GM19025 (cell line): ENCODE data around the gene HPCA.

Experiments
- ATAC-seq: cut with Tn5 transposase; IDR thresholded peaks from one replicate; pipeline ENCODE4 v1.9.1; 2021; ENCODE audit warnings: mild to moderate bottlenecking, low read depth, moderate library complexity; ENCODE audit not compliant: unreplicated experiment

HPCA gene

DNA sequence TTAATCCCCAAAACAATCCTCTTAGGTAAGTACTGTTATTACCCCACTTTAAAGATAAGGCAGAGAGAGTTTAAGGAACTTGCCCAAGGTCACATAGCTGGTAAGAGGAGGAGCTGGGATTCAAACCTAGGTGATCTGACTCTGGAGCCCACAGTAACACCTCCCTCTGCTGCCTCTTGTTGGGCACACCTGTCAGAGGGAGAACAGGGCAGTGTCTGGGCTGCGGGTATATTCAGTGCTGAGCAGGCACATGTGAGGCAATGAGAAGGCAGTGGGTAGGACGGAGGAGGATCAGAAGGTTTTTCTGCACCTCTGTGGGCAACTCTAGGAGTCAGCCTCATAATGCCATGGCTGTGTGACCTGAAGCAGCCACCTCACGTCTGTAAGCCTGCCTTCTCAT lies 1.8 kb downstream of the HPCA start:
- no peak for ATAC-seq

DNA sequence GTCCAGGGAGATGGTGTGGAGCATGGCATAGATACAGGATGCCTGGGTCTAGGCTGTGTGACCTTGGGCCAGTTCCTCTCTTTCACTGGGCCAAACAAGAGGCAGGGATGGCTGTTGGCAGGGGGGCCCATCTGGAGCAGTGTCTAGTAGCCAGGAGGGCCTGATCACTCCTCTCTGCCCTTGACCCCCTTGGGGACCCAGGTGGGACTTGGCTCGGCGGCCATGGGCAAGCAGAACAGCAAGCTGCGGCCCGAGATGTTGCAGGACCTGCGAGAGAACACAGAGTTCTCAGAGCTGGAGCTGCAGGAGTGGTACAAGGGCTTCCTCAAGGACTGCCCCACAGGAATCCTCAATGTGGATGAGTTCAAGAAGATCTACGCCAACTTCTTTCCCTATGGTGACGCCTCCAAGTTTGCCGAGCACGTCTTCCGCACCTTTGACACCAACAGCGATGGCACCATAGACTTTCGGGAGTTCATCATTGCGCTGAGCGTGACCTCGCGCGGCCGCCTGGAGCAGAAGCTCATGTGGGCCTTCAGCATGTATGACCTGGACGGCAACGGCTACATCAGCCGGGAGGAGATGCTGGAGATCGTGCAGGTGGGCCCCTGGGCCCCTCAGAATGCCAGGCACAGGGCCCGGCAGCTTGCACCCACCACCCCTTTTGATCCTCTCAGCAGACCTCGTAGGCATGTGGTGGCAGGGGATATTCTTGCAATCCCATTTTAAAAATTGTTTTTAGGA lies 2.6 kb downstream of the HPCA start:
- no peak for ATAC-seq

DNA sequence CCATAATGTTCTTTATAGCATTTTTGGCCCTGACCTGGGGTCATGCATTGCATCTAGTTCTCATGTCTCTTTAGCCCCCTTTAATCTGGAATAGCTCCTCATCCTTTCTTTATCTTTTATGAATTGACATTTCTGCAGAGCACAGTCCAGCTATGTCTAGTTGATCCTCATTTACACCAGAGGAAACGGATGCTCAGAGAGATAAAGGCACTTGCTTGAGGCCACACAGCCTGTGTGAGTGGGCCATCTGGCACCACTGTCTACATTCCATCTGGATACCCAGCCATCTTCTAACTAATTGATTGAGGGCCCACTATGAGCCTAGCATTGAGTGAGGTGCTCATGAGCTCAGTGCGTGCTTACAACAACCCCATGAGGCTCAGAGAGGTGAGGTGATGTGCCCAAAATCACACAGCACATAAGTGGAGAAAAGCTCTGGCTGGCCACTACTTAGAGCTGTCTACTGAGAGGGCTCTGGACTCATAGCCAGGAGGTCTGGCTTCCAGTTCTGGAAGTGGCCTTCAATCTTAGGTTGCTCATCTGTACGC lies 3.5 kb downstream of the HPCA start:
- no peak for ATAC-seq

DNA sequence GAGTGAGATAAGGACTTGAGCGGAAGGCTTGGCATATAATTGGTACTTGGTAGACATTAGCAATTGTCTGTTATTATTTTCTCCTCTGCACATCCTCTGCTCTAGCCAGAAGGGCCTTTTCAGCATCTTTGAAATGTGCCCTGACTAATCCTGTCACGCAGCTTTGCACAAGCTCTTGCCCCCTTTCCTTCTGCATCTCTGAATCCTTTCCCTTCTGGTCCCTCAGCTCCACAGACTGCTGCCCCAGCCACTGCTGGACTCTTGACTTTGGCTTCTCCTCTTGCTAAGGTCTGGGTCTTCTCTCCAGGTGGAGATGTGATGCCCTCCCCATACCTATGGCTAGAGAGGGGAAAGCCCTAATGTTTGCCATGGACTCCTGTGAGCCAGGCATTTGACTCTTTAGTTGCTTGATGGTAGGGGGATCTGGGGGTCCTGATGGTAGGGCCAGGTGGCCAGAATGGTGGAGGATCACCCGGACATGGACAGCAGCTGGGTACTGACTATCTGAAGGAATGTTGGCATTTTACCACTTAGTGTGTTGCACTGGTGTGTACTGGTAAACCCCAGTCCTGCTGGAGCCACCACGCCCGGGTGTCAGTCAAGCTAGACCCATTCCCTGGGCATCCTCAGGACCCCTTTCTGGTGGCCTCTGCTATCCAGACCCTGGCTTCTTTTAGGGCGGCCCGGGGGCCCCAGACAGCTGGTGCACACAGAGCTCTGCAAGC lies 4.4 kb downstream of the HPCA start:
- ATAC-seq, result no peak

DNA sequence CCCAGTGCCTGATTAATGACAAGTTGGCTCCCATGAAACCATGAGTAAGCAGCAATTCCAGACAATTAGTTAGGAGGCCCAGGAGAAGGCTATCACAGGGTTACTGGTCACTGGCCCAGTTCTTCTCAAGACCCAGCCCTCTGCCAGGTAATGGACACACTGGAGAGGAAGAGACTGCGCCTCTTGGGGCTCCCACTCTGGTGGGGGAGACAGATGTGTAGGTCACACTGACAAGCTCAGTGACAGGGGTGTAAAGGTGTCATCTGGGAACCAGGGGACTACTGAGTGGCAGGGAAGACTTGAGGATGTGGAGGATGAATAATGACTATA lies 4.9 kb downstream of the HPCA start:
- ATAC-seq, result no peak

DNA sequence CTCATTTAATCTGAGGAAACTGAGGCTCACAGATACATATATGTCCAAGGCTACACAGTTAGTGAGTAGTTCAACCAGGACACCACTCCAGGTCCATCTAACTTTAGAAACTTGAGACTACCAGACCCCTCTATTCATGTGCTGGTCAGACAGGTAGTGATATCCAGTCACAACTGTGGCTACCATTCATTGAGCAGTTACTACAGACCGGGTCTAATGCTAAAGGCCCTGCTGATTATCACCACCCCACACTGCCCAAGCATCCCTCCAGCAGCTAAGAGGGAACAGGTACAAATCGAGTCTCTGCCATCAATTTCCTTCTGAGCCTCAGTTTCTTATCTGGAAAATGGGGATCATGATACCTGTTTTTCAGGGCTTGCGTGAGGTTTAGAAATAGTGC lies 5.3 kb downstream of the HPCA start:
- ATAC-seq, result no peak

DNA sequence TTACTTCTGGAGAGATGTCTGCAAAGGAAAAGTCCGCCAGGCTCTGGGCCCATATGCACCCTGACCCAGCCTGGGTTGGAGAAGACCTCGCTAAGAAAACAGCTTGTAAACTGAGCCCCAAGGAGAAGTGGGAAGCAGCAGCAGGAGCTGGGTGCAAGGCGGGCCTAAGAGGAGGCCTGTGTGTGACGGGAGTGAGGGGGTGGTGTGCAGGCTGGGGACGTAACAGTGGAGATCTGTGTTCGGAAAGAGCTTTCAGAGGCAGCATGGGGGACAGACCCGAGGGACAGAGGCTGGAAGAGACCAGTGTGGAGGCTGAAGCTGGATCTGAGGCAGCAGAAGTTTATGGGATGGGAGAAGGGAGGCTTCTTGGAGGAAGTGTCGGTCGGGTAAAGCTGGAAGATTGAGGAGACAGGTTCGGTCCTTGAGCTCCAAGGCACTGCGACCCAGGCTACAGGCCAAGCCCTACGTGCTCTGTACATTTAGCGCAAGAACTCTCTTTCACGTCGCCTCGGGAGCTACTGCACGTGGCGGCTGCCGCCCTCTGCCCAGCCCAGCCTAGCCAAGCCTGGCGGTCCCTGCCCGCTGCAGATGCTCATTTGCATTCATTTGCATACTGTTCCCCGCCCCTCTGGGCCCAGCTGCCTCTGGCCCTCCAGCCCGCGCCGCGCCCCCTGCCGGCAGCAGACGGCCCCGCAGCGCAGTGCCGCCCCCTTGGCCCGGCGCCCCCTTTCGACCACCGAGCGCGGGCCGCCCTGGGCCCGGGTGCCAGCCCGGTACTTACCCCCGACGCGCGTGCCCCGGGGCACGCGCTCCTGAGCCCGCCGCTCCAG lies 6.3 kb downstream of the HPCA start:
- no peak for ATAC-seq

DNA sequence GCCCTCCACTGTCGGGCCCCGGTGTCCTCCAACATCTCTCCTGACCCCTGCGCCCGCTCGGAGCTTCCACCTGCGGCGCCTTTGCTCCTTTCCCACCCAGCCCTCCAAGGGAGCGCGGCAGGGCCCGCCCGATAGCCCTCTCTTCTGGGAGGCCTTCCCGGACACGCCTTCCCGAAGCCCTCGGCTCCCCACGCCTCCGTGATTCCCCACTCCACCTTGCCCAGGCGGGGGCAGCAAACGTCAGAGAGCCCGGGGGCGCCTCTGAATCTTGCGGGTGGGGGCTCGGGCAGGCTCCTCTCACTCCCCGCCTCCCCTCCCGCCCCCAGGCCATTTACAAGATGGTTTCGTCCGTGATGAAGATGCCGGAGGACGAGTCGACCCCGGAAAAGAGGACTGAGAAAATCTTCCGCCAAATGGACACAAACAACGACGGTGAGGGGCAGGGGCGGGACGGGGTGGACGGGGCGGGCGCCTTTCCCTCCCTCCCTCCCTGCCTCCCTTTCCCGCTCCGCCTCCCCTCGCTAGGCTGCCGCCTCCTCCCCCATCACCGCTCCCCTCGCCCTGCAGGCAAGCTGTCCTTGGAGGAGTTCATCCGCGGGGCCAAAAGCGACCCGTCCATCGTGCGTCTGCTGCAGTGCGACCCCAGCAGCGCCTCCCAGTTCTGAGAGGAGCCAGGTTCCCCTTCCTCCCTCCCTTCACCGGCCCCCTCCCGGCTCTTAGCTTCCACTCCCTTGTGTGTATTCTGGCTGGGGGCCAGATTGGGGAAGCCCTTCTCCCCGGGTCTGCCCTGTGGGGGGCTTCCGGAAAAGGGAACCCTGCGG lies 7.1 kb downstream of the HPCA start:
- no peak for ATAC-seq

DNA sequence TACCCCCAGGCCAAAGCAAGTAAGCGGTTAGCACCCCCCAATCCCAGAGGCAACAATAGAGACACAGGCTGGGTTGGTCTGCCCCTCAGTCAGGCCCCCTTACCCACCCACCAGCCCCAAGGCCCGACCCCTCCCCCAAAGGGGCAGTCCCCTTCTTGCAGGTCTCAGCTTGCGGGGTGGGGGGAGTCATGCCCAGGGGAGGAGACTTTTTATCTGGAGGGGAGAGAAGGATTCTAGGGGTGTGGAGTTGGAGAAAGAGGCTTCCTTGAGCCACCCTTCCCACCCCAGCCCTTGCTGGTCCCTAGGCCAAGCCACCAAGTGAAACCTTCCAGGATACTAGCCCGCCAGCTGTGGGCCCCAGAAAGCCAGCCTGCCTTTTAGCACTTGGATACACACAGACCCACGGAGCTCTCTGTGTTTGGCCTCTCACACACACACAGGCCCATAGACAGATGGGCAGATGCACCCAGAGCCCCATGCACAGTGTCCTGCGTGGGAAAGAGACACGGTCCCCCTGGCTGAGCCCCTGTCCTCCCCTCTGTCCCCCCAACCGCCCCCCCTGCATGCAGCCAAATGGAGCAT lies 7.8 kb downstream of the HPCA start:
- ATAC-seq, result no peak

DNA sequence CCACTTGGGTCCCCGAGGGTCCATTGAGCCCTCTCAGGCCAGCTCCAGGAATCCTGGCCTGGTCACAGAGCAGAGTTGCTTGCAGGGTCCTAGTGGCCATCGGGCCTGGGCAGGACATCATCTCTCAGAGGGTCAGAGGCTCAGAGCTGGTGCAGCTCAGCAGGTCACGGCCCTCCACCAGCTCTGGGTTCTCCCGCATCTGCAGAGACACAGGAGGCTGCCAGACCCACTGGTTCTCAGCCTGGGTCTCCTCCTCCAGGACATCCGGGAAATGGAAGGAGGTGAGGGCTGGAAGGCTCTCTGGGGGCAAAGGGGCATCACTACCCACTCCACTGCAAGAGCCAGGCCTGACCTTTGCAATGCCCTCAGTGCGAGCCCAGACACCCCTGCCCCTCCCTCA lies 8.4 kb downstream of the HPCA start:
- ATAC-seq, result no peak

DNA sequence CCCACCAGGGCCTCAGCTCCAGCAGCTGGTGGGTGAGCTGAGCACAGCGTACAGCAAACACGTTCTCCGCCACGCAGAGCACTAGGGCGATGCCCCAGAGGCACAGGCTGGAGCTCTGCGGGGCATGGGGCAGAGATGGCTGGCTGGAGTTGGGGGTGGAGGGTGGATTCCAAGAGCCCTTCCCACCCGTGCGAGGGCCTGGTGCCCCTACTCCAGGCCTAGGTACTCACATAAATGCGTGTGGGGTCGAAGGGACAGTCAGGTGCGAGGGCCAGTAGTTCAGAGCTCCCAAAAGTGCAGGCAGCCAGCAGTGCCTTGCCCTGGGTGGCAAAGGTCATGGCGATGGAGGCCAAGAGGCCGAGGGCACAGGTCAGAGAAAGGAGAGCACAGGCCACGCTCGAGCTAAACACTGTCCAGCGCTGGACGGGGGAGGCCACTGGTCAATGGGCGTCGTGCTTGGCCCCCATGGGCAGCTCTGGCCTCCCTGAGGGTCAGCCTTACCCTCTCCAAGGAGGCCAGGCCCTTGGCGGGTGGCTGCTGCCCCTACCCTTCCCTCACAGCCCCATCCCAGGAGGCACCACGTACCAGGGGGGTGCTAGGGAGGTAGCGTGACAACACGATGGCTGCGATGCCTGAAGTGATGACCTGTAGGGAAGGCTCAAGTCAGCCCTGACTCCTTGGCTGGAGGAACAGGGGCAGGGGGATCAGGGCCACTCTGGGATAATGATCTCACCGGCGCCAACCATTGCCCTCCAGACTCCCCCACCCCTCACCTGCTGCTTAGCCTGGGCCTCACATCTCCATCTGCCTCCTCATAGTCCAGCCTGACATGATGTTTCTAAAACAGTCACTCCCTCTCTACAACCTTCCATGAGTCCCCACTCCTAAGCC lies 9.3 kb downstream of the HPCA start:
- no peak for ATAC-seq

DNA sequence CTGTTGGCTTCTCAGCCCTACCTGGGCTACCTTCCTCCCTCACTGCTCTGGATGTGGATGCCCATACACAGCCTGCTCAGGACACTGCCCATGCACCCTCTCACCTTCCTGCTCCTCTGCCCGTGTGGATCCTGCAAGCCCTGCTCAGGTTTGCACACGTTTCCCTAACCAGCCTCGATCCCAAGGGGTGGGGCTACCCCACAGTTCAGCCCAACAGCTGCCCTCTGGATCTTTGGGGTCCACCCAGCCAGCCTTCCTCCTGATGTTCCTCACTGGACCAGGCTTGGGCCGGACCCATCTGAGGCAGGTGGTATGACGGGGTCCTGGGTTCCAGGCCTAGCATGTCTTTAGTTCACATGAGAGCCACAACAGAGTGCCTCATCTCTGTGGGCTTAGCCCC lies 10.2 kb downstream of the HPCA start:
- no peak for ATAC-seq

DNA sequence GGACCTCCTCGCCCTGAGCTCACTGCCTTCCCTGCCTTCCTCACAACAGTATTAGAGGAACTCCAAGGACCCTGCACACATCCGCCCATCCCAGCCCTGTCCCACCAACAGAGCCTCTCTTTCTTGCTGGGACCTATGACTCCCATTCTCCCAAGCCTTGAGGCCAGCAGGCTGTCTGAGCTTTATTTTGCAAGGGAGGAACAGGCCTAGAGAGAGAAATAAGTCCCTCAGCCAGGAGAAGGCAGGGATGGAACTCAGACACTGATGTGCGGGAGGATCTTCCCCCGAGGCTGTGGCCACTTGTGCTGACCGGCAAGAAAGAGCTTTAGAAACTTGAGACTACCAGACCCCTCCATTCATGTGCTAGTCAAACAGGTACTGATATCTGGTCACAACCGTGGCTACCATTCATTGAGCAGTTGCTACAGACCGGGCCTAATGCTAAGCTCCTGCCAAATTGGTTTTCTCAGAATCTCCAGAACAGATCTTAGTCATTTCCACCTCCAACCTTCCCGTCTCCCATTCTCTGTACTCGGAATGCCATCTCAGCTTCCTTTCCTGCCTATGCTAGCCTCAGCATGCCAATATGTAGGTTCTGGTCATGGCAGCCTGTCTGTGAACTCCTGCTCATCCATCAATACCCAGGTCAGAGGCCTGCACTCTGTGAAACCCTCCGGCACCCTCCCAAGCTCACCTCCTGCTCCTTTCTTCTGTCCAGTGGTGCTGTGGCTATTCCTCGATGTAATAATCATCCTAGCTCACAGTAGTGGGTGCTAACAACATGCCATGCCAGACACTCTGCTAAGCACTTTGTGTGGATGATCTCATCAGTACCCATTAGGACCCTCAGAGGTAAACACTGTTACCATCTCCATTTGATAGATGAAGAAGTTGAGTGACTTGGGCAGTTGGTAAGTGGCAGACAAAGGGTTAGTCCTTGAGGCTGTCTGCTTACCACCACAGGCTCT lies 11.1 kb downstream of the HPCA start:
- no peak for ATAC-seq

DNA sequence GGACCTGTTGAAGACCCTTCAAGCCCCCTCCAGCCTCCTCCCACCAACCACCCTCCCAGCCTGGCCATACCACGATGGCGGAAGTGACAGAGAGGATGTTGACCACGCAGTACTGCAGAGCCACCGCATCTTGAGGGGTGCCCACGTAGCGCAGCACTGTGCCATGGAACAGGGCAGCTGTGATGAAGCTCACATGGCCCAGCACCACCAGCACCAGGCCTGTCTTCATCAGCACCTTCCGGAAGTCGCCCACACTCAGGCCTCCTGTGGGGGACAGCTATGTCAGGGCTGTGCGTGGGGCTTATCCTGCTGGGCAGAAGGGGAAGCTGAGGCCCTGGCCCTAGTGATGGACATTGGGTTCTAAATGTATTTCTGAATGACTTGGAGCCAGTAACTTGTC lies 11.8 kb downstream of the HPCA start:
- ATAC-seq, result no peak

DNA sequence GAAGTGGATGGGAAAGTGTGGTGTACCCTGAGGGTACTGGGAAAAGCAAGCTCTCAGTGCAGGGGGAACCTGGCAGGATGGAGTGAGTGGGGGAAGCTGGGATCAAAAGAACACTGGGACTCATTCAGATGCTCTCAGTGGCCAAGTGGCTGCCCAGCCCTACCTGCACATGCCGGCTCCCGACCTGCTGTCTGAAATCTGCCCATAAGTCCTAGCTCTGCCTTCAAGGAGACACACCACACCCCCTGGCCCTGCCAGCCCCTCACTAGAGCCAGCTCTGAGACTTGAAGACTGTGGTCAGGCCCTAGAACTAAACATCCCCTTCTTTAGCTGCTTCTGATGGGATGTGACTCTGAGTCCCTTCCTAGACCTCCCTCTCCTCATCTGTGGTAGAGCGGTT lies 12.7 kb downstream of the HPCA start:
- no peak for ATAC-seq

DNA sequence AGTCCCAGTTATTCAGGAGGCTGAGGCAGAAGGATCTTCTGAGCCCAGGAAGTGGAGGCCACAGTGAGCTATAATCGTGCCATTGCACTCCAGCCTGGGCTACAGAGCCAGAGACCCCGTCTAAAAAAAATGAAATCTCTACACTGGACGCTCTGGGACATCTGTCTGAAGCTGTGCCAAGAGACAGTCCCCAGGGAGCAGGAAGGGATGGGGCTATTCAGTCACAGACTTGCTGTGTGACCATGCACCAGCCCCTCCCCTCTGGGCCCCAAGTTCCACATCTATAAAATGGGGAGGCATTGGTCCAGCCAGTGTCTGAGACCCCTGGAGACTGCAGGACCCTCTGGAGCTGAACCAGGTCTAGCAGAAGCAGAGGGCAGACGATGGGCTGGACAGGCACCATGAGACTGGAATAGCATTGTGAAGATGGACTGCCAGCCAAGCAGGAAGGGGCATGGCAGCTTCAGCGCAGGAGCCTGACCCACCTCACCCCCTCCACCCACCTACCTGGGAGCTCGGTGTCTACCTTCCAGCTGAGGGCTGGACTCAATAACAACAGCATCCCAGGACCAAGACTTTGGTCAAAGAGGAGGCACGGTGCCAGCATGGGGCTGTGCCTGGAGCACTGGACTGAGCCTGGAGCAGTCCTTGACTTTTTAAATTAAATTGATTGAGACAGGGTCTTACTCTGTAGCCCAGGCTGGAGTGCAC lies 13.4 kb downstream of the HPCA start:
- no peak for ATAC-seq

DNA sequence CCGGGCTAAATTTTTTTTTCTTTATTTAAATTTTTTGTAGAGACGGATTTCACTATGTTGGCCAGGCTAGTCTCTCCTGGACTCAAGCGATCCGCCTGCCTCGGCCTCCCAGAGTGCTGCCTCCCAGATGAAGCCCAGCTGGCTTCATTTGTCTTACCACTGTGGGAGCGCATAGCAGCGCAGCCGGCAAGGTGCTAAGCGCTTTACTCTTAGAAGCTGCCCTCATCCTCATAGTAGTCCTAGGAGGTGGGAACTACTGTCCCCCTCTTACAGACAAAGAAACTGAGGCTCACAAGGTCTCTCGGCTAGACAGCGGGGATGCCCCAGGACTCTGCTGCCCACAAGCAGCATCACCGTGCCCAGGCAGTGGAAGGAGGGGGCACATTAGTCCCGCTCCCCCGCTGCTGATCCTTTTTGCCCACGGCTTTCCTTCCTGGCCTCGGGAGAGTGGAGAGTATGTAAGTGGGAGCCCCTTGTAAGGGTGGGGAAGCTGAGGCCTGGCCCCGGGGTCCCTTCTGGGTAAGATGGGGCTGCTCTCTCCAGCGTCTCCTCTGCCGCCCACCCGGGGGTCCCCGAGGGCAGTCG lies 14.2 kb downstream of the HPCA start:
- ATAC-seq, result no peak
